Measurements from ENCODE around the gene DDC. TPM values are rescaled to one million over a fixed set of nuclear protein-coding genes. Genes with fewer than 3 reads are reported as not detected.

The DDC gene
- total and polyA plus RNA-seq, 2 donors (not counting 3 experiments of a cell fraction or from before 2014, with no cell fraction given), result not detected

DNA sequence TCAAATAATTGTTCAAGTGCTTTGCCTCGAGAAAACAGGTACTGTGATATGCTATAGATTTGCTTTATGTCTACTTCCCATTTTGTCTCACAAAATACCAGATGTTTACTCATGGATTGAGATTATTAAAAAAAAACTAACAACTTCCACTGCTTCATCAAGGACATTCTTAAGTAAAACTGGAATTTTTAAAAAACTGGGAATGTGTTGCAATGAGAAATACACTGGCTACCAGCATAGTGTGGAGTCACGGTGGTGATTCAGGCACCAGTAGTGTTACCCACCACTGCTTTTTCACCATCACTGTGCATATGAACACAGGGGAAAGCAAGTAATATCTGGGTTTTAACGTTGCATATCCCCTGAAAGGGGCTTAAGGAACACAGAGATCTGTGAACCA is 136.3 kb downstream of the DDC start:
- Histone ChIP-seq H3K27ac (ENCODE audit: insufficient read depth, low read depth, low read length) (no peak overlapping the region), H3K4me2 (ENCODE audit: insufficient read depth, low read length) (no peak overlapping the region), H3K4me1 (ENCODE audit: control insufficient read depth, extremely low read depth, insufficient read depth, low read length) (no peaks in the 10 kb centered on the region), H2AFZ (ENCODE audit: low read depth, low read length) (no peak overlapping the region), H3K27me3 (ENCODE audit: control insufficient read depth in 2 of 2, insufficient read depth in 2 of 2, low read length in 2 of 2) (no peaks in the 10 kb centered on the region), H3K9ac (replicated peaks; ENCODE audit: extremely low read depth, insufficient read depth, low read length) (no peak overlapping the region), H3K36me3 (ENCODE audit: control insufficient read depth in 2 of 2, extremely low read depth in 1 of 2, insufficient read depth in 2 of 2, low read length in 2 of 2) (no peaks in the 10 kb centered on the region), H3K79me2 (ENCODE audit: control insufficient read depth, insufficient read depth, low read length) (no peaks in the 10 kb centered on the region), H3K9me1 (replicated peaks; ENCODE audit: control insufficient read depth, extremely low read depth, insufficient read depth, low read length) (no peaks in the 10 kb centered on the region), H4K20me1 (replicated peaks; ENCODE audit: control insufficient read depth, extremely low read depth, insufficient read depth, low read length) (no peaks in the 10 kb centered on the region), H3K4me3 (replicated peaks in 1 of 3; ENCODE audit: insufficient read depth in 1 of 3, low read depth in 1 of 3, low read length in 3 of 3) (no peak overlapping the region), H3K9me3 (replicated peaks; ENCODE audit: control insufficient read depth, insufficient read depth, low read length) (no peaks in the 10 kb centered on the region)
- intact Hi-C loops (cut with micrococcal nuclease) (no loop called here), dilution Hi-C loops (cut with MboI; ENCODE audit: extremely low pct_ligation_motif_present, low sequenced_read_pairs) (no loop called here)
- DNase-seq (ENCODE audit: low read depth, low spot score), result no peak
- TF ChIP-seq EZH2 (IDR thresholded peaks at IDR 0.05; ENCODE audit: borderline replicate concordance, low read depth, low read length, severe bottlenecking), result no peak
- FAIRE-seq, result no peak
- BruUV-seq (replicated peaks), result no TSS peak
- POLR2A ChIA-PET, result no interaction called here
- CTCF ChIA-PET, result interaction anchor here (2.8 kb wide), 1 partner anchor 11 kb away, joined by 14 read pairs; no protein-coding TSS in a partner anchor

DNA sequence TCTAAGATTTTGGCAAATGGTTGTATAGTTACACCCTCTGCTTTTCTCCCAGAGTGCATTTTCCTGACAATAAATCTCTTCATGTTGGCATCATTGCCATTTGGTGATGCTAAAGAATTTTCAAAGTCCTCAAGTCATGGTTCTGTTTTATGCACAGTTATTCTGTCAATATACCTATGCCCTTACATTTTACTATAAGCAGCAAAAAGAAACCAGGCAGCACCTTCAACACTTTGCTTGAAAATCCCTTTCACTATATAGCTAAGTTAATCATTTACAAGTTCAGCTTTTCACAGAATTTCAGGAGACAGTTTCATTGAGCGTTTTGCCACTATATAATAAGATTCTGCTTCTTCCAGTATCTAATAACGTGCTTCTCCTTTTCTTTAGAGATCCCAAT is 137.7 kb downstream of the DDC start:
- Histone ChIP-seq H3K4me1 (ENCODE audit: control insufficient read depth, extremely low read depth, insufficient read depth, low read length) (peaks cover 3% of the 10 kb centered on the region), H4K20me1 (replicated peaks; ENCODE audit: control insufficient read depth, extremely low read depth, insufficient read depth, low read length) (no peaks in the 10 kb centered on the region), H3K9ac (replicated peaks; ENCODE audit: extremely low read depth, insufficient read depth, low read length) (no peak overlapping the region), H3K4me3 (replicated peaks in 1 of 3; ENCODE audit: insufficient read depth in 1 of 3, low read depth in 1 of 3, low read length in 3 of 3) (no peak overlapping the region), H3K27ac (ENCODE audit: insufficient read depth, low read depth, low read length) (no peak overlapping the region), H3K79me2 (ENCODE audit: control insufficient read depth, insufficient read depth, low read length) (no peaks in the 10 kb centered on the region), H3K27me3 (ENCODE audit: control insufficient read depth in 2 of 2, insufficient read depth in 2 of 2, low read length in 2 of 2) (no peaks in the 10 kb centered on the region), H3K36me3 (ENCODE audit: control insufficient read depth in 2 of 2, extremely low read depth in 1 of 2, insufficient read depth in 2 of 2, low read length in 2 of 2) (no peaks in the 10 kb centered on the region), H3K4me2 (ENCODE audit: insufficient read depth, low read length) (no peak overlapping the region), H3K9me3 (replicated peaks; ENCODE audit: control insufficient read depth, insufficient read depth, low read length) (no peaks in the 10 kb centered on the region), H2AFZ (ENCODE audit: low read depth, low read length) (no peak overlapping the region), H3K9me1 (replicated peaks; ENCODE audit: control insufficient read depth, extremely low read depth, insufficient read depth, low read length) (no peaks in the 10 kb centered on the region)
- FAIRE-seq (no peak), DNase-seq (ENCODE audit: low read depth, low spot score) (no peak)
- TF ChIP-seq EZH2 (IDR thresholded peaks at IDR 0.05; ENCODE audit: borderline replicate concordance, low read depth, low read length, severe bottlenecking), result no peak
- no peak for TF ChIP-seq POLR2AphosphoS5 (IDR thresholded peaks at IDR 0.05; ENCODE audit: insufficient read depth, low read depth, low read length)
- TF ChIP-seq, protein P1, sequence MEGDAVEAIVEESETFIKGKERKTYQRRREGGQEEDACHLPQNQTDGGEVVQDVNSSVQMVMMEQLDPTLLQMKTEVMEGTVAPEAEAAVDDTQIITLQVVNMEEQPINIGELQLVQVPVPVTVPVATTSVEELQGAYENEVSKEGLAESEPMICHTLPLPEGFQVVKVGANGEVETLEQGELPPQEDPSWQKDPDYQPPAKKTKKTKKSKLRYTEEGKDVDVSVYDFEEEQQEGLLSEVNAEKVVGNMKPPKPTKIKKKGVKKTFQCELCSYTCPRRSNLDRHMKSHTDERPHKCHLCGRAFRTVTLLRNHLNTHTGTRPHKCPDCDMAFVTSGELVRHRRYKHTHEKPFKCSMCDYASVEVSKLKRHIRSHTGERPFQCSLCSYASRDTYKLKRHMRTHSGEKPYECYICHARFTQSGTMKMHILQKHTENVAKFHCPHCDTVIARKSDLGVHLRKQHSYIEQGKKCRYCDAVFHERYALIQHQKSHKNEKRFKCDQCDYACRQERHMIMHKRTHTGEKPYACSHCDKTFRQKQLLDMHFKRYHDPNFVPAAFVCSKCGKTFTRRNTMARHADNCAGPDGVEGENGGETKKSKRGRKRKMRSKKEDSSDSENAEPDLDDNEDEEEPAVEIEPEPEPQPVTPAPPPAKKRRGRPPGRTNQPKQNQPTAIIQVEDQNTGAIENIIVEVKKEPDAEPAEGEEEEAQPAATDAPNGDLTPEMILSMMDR (IDR thresholded peaks at IDR 0.05; ENCODE audit: extremely low read depth in 1 of 2, insufficient read depth in 1 of 2, low read depth in 1 of 2, low read length in 2 of 2), result no peak
- no peak for TF ChIP-seq GATA2 (IDR thresholded peaks at IDR 0.05; ENCODE audit: insufficient read depth, insufficient read length, low read depth, low read length)
- TF ChIP-seq, protein P2, sequence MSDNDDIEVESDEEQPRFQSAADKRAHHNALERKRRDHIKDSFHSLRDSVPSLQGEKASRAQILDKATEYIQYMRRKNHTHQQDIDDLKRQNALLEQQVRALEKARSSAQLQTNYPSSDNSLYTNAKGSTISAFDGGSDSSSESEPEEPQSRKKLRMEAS (IDR thresholded peaks at IDR 0.05; ENCODE audit: insufficient read depth, insufficient read length), result no peak
- TF ChIP-seq POLR2A (IDR thresholded peaks at IDR 0.05; ENCODE audit: low read depth, low read length), result no peak
- no peak for TF ChIP-seq JUN (IDR thresholded peaks at IDR 0.05; ENCODE audit: borderline replicate concordance, insufficient read depth, insufficient read length, low read depth)
- no peak for TF ChIP-seq MYC (IDR thresholded peaks at IDR 0.05; ENCODE audit: low read depth, low read length)
- no peak for TF ChIP-seq FOS (IDR thresholded peaks at IDR 0.05; ENCODE audit: borderline replicate concordance, insufficient read depth, low read length)
- BruUV-seq (replicated peaks), result no TSS peak
- intact Hi-C loops (cut with micrococcal nuclease), result no loop called here
- ChIA-PET POLR2A (no interaction called here), CTCF (interaction anchor here (0.8 to 2.8 kb wide), 4 partner anchors 9 to 735 kb away, joined by 3 to 14 read pairs (median 4); no protein-coding TSS in a partner anchor)
- dilution Hi-C loops (cut with MboI; ENCODE audit: extremely low pct_ligation_motif_present, low sequenced_read_pairs), result no loop called here
